ENCODE data around the gene ERV3-1. TPM values are rescaled to one million over a fixed set of nuclear protein-coding genes. Genes with fewer than 3 reads are reported as not detected.
"Not testable (repeated sequence)": the region's sequence is repeated elsewhere in the genome, so short reads cannot be mapped to it uniquely, and the experiment has no call there.

The ERV3-1 gene
- total and polyA plus RNA-seq, 2 donors (not counting 3 experiments of a cell fraction or from before 2014, with no cell fraction given), result 28.4 to 29.6 TPM

DNA sequence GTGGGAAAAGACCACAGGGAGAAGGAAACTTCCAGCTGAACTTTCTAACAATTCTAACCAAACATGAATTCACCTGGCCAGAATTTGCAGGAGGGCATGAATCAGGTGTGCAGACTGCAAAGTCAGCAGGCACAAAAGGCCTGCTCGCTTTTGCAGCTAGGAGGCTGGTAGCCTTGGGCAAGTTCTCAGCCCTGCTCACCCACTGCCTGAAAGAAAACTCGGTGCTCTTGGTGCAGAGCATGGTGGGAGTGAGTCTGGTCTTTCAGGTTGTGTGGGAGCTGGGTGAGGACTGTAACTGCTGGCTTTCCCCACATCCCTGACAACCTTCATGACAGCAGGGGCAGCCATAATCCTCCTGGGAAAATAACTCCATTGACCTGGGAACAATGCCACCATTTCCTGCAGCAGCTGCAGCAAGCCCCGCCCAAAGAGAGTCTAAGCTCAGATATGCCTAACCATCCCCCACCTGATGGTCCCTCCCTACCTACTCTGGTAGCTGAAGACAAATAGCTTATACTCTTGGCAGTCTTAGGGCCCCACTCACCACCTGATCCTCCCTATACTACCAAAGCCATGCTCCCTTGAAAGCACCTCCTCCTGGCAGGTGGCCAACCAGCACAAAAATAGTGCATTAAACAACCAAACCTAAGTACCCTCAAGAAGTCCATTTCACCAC is 47.3 kb downstream of the ERV3-1 start:
- ChIA-PET CTCF (interaction anchor here (1.0 kb wide), 1 partner anchor 9 kb away, joined by 3 read pairs; no protein-coding TSS in a partner anchor), POLR2A (no interaction called here)
- no peak overlapping the region for H3K27ac ChIP-seq (ENCODE audit: insufficient read depth, low read depth, low read length)
- no peak overlapping the region for H2AFZ ChIP-seq (ENCODE audit: low read depth, low read length)
- no peak for FAIRE-seq
- H3K9me1 ChIP-seq (replicated peaks; ENCODE audit: control insufficient read depth, extremely low read depth, insufficient read depth, low read length), result no peaks in the 10 kb centered on the region
- no peaks in the 10 kb centered on the region for H3K4me1 ChIP-seq (ENCODE audit: control insufficient read depth, extremely low read depth, insufficient read depth, low read length)
- no peak overlapping the region for H3K9ac ChIP-seq (replicated peaks; ENCODE audit: extremely low read depth, insufficient read depth, low read length)
- H3K4me3 ChIP-seq (replicated peaks in 1 of 3; ENCODE audit: insufficient read depth in 1 of 3, low read depth in 1 of 3, low read length in 3 of 3), result no peak overlapping the region
- H3K4me2 ChIP-seq (ENCODE audit: insufficient read depth, low read length), result no peak overlapping the region
- intact Hi-C loops (cut with micrococcal nuclease) (no loop called here), dilution Hi-C loops (cut with MboI; ENCODE audit: extremely low pct_ligation_motif_present, low sequenced_read_pairs) (no loop called here)
- H3K79me2 ChIP-seq (ENCODE audit: control insufficient read depth, insufficient read depth, low read length), result no peaks in the 10 kb centered on the region
- no peaks in the 10 kb centered on the region for H3K9me3 ChIP-seq (replicated peaks; ENCODE audit: control insufficient read depth, insufficient read depth, low read length)
- no TSS peak for BruUV-seq (replicated peaks)
- no peaks in the 10 kb centered on the region for H4K20me1 ChIP-seq (replicated peaks; ENCODE audit: control insufficient read depth, extremely low read depth, insufficient read depth, low read length)
- peak; percentile 15 for DNase-seq (ENCODE audit: low read depth, low spot score)
- no peak for TF ChIP-seq MYC (IDR thresholded peaks at IDR 0.05; ENCODE audit: low read depth, low read length)
- TF ChIP-seq GATA2 (IDR thresholded peaks at IDR 0.05; ENCODE audit: insufficient read depth, insufficient read length, low read depth, low read length), result no peak
- H3K36me3 ChIP-seq (ENCODE audit: control insufficient read depth in 2 of 2, extremely low read depth in 1 of 2, insufficient read depth in 2 of 2, low read length in 2 of 2), result no peaks in the 10 kb centered on the region
- H3K27me3 ChIP-seq (ENCODE audit: control insufficient read depth in 2 of 2, insufficient read depth in 2 of 2, low read length in 2 of 2), result no peaks in the 10 kb centered on the region

DNA sequence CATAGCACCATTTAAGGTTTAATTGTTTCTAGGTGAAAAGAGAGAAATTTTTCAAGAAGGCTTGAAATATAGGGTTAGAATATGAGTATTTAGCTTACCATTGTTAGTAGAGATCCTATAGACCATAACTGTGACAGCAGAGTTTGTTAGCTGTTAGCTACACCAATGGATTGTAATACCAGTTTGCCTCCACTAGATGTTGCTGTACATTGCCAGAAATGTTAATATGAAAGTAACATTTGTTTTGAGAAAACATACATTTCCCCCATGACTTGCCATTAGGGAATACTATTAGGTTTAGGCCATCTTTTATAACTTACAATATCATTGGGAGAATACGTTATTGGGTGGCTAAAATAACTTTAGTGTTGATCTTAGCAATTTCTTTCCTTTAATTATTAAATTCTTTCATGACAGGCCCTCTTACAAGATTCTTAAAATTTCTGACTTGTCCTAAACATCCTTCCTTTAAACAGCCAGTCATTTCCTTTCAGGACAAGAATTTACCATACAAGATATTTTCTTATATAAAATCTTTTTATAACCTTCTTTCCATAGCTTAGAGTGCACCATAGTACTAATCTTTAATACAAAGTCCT is 55.1 kb downstream of the ERV3-1 start:
- no peaks in the 10 kb centered on the region for H3K36me3 ChIP-seq (ENCODE audit: control insufficient read depth in 2 of 2, extremely low read depth in 1 of 2, insufficient read depth in 2 of 2, low read length in 2 of 2)
- FAIRE-seq (peak; percentile 82), DNase-seq (ENCODE audit: low read depth, low spot score) (peak; percentile 55)
- H3K4me2 ChIP-seq (ENCODE audit: insufficient read depth, low read length), result no peak overlapping the region
- no peak overlapping the region for H3K4me3 ChIP-seq (replicated peaks in 1 of 3; ENCODE audit: insufficient read depth in 1 of 3, low read depth in 1 of 3, low read length in 3 of 3)
- no peak overlapping the region for H3K27ac ChIP-seq (ENCODE audit: insufficient read depth, low read depth, low read length)
- H3K27me3 ChIP-seq (ENCODE audit: control insufficient read depth in 2 of 2, insufficient read depth in 2 of 2, low read length in 2 of 2), result peaks cover 16 to 24% of the 10 kb centered on the region in 2 experiments
- H3K9me1 ChIP-seq (replicated peaks; ENCODE audit: control insufficient read depth, extremely low read depth, insufficient read depth, low read length), result no peaks in the 10 kb centered on the region
- TF ChIP-seq, protein P1, sequence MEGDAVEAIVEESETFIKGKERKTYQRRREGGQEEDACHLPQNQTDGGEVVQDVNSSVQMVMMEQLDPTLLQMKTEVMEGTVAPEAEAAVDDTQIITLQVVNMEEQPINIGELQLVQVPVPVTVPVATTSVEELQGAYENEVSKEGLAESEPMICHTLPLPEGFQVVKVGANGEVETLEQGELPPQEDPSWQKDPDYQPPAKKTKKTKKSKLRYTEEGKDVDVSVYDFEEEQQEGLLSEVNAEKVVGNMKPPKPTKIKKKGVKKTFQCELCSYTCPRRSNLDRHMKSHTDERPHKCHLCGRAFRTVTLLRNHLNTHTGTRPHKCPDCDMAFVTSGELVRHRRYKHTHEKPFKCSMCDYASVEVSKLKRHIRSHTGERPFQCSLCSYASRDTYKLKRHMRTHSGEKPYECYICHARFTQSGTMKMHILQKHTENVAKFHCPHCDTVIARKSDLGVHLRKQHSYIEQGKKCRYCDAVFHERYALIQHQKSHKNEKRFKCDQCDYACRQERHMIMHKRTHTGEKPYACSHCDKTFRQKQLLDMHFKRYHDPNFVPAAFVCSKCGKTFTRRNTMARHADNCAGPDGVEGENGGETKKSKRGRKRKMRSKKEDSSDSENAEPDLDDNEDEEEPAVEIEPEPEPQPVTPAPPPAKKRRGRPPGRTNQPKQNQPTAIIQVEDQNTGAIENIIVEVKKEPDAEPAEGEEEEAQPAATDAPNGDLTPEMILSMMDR (IDR thresholded peaks at IDR 0.05; ENCODE audit: extremely low read depth in 1 of 2, insufficient read depth in 1 of 2, low read depth in 1 of 2, low read length in 2 of 2), result peak; percentile 48 to 58
- no peak for TF ChIP-seq EZH2 (IDR thresholded peaks at IDR 0.05; ENCODE audit: borderline replicate concordance, low read depth, low read length, severe bottlenecking)
- BruUV-seq (replicated peaks), result no TSS peak
- intact Hi-C loops (cut with micrococcal nuclease), result loop anchor here (1.0 to 2.0 kb wide), 2 partner anchors 265 to 356 kb away; no protein-coding TSS in a partner anchor
- no peaks in the 10 kb centered on the region for H3K4me1 ChIP-seq (ENCODE audit: control insufficient read depth, extremely low read depth, insufficient read depth, low read length)
- H3K9ac ChIP-seq (replicated peaks; ENCODE audit: extremely low read depth, insufficient read depth, low read length), result no peak overlapping the region
- H2AFZ ChIP-seq (ENCODE audit: low read depth, low read length), result no peak overlapping the region
- no peaks in the 10 kb centered on the region for H4K20me1 ChIP-seq (replicated peaks; ENCODE audit: control insufficient read depth, extremely low read depth, insufficient read depth, low read length)
- ChIA-PET CTCF (interaction anchor here (0.7 to 4.9 kb wide), 7 partner anchors 9 to 1062 kb away, joined by 3 to 68 read pairs (median 3); no protein-coding TSS in a partner anchor), POLR2A (no interaction called here)
- H3K79me2 ChIP-seq (ENCODE audit: control insufficient read depth, insufficient read depth, low read length), result no peaks in the 10 kb centered on the region
- dilution Hi-C loops (cut with MboI; ENCODE audit: extremely low pct_ligation_motif_present, low sequenced_read_pairs), result no loop called here
- H3K9me3 ChIP-seq (replicated peaks; ENCODE audit: control insufficient read depth, insufficient read depth, low read length), result no peaks in the 10 kb centered on the region

DNA sequence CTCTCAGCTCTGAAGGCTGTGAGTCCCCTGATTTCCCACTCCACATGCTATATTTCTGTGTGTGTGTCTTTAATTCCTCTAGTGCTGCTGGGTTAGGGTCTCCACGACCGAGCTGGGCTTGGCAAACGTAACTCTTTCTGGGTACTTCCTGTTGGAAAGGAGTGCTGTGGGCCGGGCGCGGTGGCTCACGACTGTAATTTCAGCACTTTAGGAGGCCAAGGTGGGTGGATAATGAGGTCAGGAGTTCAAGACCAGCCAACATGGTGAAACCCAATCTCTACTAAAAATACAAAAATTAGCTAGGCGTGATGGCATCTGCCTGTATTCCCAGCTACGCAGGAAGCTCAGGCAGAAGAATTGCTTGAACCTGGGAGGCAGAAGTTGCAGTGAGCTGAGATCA is 55.8 kb downstream of the ERV3-1 start:
- peaks cover 17 to 27% of the 10 kb centered on the region in 2 experiments for H3K27me3 ChIP-seq (ENCODE audit: control insufficient read depth in 2 of 2, insufficient read depth in 2 of 2, low read length in 2 of 2)
- H3K4me3 ChIP-seq (replicated peaks in 1 of 3; ENCODE audit: insufficient read depth in 1 of 3, low read depth in 1 of 3, low read length in 3 of 3); H2AFZ ChIP-seq (ENCODE audit: low read depth, low read length); H3K4me2 ChIP-seq (ENCODE audit: insufficient read depth, low read length); BruUV-seq (replicated peaks); FAIRE-seq; H3K79me2 ChIP-seq (ENCODE audit: control insufficient read depth, insufficient read depth, low read length); H3K9me1 ChIP-seq (replicated peaks; ENCODE audit: control insufficient read depth, extremely low read depth, insufficient read depth, low read length); H3K27ac ChIP-seq (ENCODE audit: insufficient read depth, low read depth, low read length); H3K4me1 ChIP-seq (ENCODE audit: control insufficient read depth, extremely low read depth, insufficient read depth, low read length); dilution Hi-C loops (cut with MboI; ENCODE audit: extremely low pct_ligation_motif_present, low sequenced_read_pairs); DNase-seq (ENCODE audit: low read depth, low spot score); H3K36me3 ChIP-seq (ENCODE audit: control insufficient read depth in 2 of 2, extremely low read depth in 1 of 2, insufficient read depth in 2 of 2, low read length in 2 of 2); H4K20me1 ChIP-seq (replicated peaks; ENCODE audit: control insufficient read depth, extremely low read depth, insufficient read depth, low read length); POLR2A ChIA-PET; H3K9me3 ChIP-seq (replicated peaks; ENCODE audit: control insufficient read depth, insufficient read depth, low read length); H3K9ac ChIP-seq (replicated peaks; ENCODE audit: extremely low read depth, insufficient read depth, low read length): not testable (repeated sequence)
- CTCF ChIA-PET, result interaction anchor here (0.7 to 4.9 kb wide), 9 partner anchors 8 to 1063 kb away, joined by 3 to 68 read pairs (median 3); no protein-coding TSS in a partner anchor
- intact Hi-C loops (cut with micrococcal nuclease), result loop anchor here (1.0 to 2.0 kb wide), 2 partner anchors 266 to 357 kb away; no protein-coding TSS in a partner anchor
